ENCODE data around the gene SLC17A2. TPM values are rescaled to one million over a fixed set of nuclear protein-coding genes. Genes with fewer than 3 reads are reported as not detected.
"Not testable (repeated sequence)": the region's sequence is repeated elsewhere in the genome, so short reads cannot be mapped to it uniquely, and the experiment has no call there.

SLC17A2 gene
- total and polyA plus RNA-seq, 10 donors, result not detected

GRCh38 chr6:25946631-25947030, 16.1 kb upstream of the SLC17A2 start:
- no peak for DNase-seq
- WGBS, 5 donors, result 70 to 90% (median 82%) methylated on average over 2 of the region's 2 CpGs

GRCh38 chr6:25945738-25946137, 15.2 kb upstream of the SLC17A2 start:
- intact Hi-C loops (cut with DNase I; ENCODE audit: low total_unique reads); H3K27me3 ChIP-seq (replicated peaks in 1 of 7); H3K4me1 ChIP-seq; H3K4me3 ChIP-seq; H3K27ac ChIP-seq; H3K9me3 ChIP-seq; H3K36me3 ChIP-seq; DNase-seq: not testable (repeated sequence)
- WGBS, 5 donors, result 82 to 98% (median 90%) methylated on average over 3 of the region's 3 CpGs

More at GRCh38 chr6:25946631-25947030, 16.1 kb upstream of the SLC17A2 start:
- Histone ChIP-seq H3K4me3 (no peak overlapping the region), H3K27ac (no peak overlapping the region), H3K9me3 (peaks cover 0 to 8% (median 0%) of the 10 kb centered on the region in 8 donors), H3K27me3 (replicated peaks in 1 of 7) (no peaks in the 10 kb centered on the region), H3K36me3 (no peaks in the 10 kb centered on the region), H3K4me1 (no peaks in the 10 kb centered on the region)
- intact Hi-C loops (cut with DNase I; ENCODE audit: low total_unique reads), result no loop called here
- TF ChIP-seq, protein P1, sequence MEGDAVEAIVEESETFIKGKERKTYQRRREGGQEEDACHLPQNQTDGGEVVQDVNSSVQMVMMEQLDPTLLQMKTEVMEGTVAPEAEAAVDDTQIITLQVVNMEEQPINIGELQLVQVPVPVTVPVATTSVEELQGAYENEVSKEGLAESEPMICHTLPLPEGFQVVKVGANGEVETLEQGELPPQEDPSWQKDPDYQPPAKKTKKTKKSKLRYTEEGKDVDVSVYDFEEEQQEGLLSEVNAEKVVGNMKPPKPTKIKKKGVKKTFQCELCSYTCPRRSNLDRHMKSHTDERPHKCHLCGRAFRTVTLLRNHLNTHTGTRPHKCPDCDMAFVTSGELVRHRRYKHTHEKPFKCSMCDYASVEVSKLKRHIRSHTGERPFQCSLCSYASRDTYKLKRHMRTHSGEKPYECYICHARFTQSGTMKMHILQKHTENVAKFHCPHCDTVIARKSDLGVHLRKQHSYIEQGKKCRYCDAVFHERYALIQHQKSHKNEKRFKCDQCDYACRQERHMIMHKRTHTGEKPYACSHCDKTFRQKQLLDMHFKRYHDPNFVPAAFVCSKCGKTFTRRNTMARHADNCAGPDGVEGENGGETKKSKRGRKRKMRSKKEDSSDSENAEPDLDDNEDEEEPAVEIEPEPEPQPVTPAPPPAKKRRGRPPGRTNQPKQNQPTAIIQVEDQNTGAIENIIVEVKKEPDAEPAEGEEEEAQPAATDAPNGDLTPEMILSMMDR (IDR thresholded peaks at IDR 0.05 in 8 of 11, conservative IDR thresholded peaks at IDR 0.05 in 3 of 11), result no peak
- no peak for TF ChIP-seq POLR2AphosphoS5 (IDR thresholded peaks at IDR 0.05)
- no peak for TF ChIP-seq POLR2A (IDR thresholded peaks at IDR 0.05)

DNA sequence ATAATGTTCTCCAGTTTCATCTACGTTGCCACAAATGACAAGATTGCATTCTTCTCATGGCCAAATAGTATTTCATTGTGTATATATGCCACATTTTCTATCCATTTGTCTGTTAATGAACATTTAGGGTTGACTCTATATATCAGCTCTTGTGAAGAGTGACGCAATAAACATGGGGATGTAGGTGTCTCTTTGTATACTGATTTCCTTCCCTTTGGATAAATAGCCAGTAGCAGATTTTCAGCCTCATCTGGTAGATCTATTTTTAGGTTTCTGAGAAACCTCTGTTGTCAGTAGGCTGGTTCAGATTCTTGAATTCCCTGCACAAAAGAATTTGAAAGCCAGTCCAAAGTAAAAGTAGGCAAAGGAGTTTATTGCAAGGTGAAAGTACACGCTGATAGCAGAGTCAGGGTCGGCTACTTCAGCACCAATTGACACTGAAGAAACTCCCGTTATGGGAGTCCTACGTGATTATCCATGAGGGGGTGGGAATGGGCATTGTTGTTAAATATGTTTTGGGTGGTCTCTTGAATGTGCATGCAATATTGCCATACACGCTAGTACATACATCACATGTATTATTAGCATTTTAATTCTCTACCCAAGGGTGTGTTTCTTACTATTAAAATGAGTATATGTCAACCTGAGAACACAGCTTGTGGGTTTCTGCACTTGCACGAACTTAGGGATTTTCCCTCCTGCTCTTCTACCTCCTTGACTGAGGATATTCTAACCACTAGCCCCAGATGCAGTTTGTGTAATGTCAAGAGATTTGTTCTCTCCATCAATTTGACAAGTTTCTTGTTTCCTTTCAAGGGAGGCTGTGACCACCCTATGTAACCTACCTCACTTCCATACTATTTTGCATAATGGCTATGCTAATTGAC, 14.4 kb upstream of the SLC17A2 start:
- intact Hi-C loops (cut with DNase I; ENCODE audit: low total_unique reads), result no loop called here
- Histone ChIP-seq H3K27me3 (replicated peaks in 1 of 7) (no peaks in the 10 kb centered on the region), H3K9me3 (peaks cover 0 to 8% (median 0%) of the 10 kb centered on the region in 8 donors), H3K36me3 (no peaks in the 10 kb centered on the region), H3K27ac (no peak overlapping the region), H3K4me3 (no peak overlapping the region), H3K4me1 (no peaks in the 10 kb centered on the region)
- TF ChIP-seq, protein P1 (IDR thresholded peaks at IDR 0.05 in 8 of 11, conservative IDR thresholded peaks at IDR 0.05 in 3 of 11), result no peak
- no peak for TF ChIP-seq POLR2A (IDR thresholded peaks at IDR 0.05)
- TF ChIP-seq POLR2AphosphoS5 (IDR thresholded peaks at IDR 0.05), result no peak
- no peak for DNase-seq
- 74 to 81% (median 76%) methylated on average over 8 of the region's 8 CpGs for WGBS, 5 donors

GRCh38 chr6:25943887-25944286, 13.4 kb upstream of the SLC17A2 start:
- no peaks in the 10 kb centered on the region for H3K27me3 ChIP-seq (replicated peaks in 1 of 7)
- H3K9me3 ChIP-seq, result peaks cover 0 to 8% (median 0%) of the 10 kb centered on the region in 8 donors
- TF ChIP-seq POLR2A (IDR thresholded peaks at IDR 0.05) (no peak), POLR2AphosphoS5 (IDR thresholded peaks at IDR 0.05) (no peak)
- TF ChIP-seq, protein P1 (IDR thresholded peaks at IDR 0.05 in 8 of 11, conservative IDR thresholded peaks at IDR 0.05 in 3 of 11), result no peak
- H3K4me3 ChIP-seq, result no peak overlapping the region
- H3K27ac ChIP-seq, result no peak overlapping the region
- DNase-seq, result no peak
- H3K36me3 ChIP-seq, result no peaks in the 10 kb centered on the region
- 80 to 87% (median 82%) methylated on average over 1 of the region's 1 CpG for WGBS, 5 donors
- intact Hi-C loops (cut with DNase I; ENCODE audit: low total_unique reads), result no loop called here
- H3K4me1 ChIP-seq, result no peaks in the 10 kb centered on the region

Measured in spleen (tissue), 11 donors.